GM19099 (cell line): ENCODE data around the gene KRCC1.
A peak's percentile ranks its signal among the peaks of the same experiment; 100 is the strongest.

ENCODE experiments used
- POLR2A ChIP-seq: IDR thresholded peaks from 3 replicates; pipeline ENCODE4 v1.6.1; 2011; ENCODE audit warnings: low read depth; ENCODE audit not compliant: insufficient read length; ENCODE audit errors: extremely low read depth

KRCC1 gene

GRCh38 chr2:88028931-88029330 is 26.7 kb downstream of the KRCC1 start:
- TF ChIP-seq POLR2A = no peak

GRCh38 chr2:88027697-88028389 is 27.7 kb downstream of the KRCC1 start:
- TF ChIP-seq POLR2A = no peak

DNA sequence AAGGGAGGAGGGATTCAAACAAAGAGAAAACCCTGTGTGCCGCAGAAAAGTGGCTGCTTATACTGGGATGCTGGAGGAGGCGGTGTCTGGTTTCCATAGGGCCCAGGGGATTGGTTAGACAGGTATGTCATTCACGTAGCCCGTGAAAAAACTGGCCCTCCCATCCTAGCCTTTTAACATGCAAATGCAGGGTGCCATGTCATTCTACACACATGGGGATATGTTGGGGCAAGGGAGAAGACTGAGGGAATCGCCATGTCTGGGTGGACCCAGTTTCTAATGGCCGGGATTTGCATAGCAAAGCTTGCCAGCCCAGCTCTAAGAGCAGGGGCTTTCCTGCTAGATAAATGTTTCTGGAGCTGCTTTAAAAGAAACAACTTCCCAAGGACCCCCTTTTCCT is 31.1 kb downstream of the KRCC1 start:
- TF ChIP-seq POLR2A = no peak

DNA sequence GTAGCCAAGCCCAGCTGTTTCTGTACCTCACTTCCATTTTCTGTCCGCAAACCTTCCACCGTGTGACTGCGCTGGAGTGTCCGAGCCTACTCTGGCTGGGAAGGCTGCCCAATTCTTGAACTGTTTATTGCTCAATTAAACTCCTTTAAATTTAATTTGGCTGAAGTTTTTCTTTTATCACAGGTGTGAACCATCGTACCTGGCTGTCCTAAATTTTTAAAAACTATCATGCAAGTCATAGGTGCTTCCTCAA is 33.0 kb downstream of the KRCC1 start:
- TF ChIP-seq POLR2A = no peak

DNA sequence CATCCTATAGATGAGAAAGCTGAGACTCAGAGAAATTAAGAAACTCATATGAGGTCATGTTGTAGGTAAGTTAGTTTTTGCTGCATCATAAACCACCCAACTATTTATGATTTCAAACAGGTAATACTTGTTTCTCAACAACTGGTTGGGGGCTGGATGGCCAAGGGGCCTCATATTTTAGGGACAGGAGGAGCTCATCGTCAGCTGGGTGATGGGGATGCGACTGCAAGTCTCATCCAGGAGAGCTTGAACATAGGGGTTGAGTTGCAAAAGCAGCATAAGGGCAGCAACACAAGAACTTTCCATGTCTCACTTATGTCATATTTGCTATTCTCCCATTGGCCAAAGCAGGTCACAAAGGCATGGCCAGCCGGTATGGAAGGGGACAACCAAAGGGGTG is 35.6 kb downstream of the KRCC1 start:
- TF ChIP-seq POLR2A = no peak

DNA sequence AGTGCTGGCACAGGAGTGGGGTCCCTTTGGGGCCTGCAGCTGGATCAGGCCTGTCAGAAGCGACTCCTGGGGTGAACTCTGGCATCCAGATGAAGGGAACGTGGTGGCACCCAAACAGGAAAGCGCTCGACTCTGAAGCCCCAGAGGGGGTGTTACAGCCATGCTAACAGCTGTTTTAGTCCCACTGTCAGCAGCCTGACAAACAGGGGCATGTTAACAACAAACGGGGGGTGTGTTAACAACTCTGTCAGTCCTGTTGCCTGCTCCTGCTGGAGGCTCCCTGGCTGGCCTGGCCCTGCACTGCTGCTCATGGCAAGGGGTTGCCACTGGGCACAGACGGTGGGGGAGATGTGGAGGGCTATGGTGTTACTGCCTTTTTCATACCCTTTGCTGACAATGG is 36.7 kb downstream of the KRCC1 start:
- no peak for TF ChIP-seq POLR2A

GRCh38 chr2:88016960-88017779 is 38.4 kb downstream of the KRCC1 start:
- TF ChIP-seq POLR2A = no peak

- TF ChIP-seq POLR2A = peak; percentile 98
Observed at GRCh38 chr2:88016086-88016959, 39.3 kb downstream of the KRCC1 start, which contains the start of gene RNU2-63P. TSS of gene RNU2-63P (minus strand) at chr2:88016547.

GRCh38 chr2:88011011-88011410 is 44.6 kb downstream of the KRCC1 start:
- TF ChIP-seq POLR2A = no peak

DNA sequence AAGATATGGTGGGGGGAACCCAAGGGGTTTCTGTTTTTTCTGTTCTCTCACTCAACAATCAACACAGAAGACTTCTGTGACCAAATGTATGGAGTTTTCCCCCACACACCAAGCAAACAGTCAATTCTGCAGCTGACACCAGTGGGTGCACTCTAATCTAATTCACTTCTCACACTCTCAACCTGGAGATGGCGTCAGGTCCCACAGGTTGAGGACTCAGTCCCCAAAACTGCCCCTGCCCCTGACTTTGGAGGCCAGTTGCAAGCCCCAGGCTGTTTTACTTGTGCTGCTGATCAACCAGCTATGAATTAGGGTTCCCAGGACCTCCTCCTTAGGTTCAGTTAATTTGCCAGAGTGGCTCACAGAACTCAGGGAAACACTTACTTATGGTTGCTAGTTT is 45.4 kb downstream of the KRCC1 start:
- TF ChIP-seq POLR2A = no peak

- no peak for TF ChIP-seq POLR2A
Observed at GRCh38 chr2:88006912-88007439, 48.6 kb downstream of the KRCC1 start.

GRCh38 chr2:88005776-88006175 is 49.8 kb downstream of the KRCC1 start:
- no peak for TF ChIP-seq POLR2A

- no peak for TF ChIP-seq POLR2A
Observed at GRCh38 chr2:88003074-88003755, 52.4 kb downstream of the KRCC1 start.

- TF ChIP-seq POLR2A = no peak
Observed at GRCh38 chr2:88002359-88002707, 53.2 kb downstream of the KRCC1 start.

DNA sequence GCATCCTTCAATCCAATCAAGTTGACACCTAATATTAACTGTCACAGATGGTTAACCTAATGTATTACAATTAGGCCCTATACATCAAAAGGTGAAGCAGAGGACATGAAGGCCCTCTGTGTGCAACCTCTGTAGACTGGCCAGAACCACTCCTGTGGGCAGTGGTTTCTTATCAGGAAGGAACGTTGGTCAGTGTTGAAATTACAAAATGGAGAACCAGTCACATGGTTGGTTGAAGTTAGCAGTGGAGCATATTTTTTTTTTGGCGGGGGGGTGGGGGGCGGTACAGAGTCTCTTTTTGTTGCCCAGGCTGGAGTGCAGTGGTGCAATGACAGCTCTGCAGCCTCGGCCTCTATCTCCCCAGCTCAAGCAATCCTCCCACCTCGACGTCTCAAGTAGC is 59.0 kb downstream of the KRCC1 start:
- TF ChIP-seq POLR2A = no peak
